Activated CD4-positive, alpha-beta T cell treated with anti-CD3 and anti-CD28 coated beads, Interleukin-2, amount 50 U/mL, for 4 hours (primary cell): ENCODE measurements around the gene PGM5.

Experiments used
- DNase-seq, 2 experiments: peaks; one replicate each; pipeline ENCODE4 v3.0.0-alpha.2; 2020

PGM5 gene

GRCh38 chr9:68541568-68541967 is 185.2 kb downstream of the PGM5 start:
- DNase-seq = no peak

GRCh38 chr9:68545033-68545705 is 188.8 kb downstream of the PGM5 start:
- DNase-seq = no peak

- DNase-seq = no peak
Observed at GRCh38 chr9:68546596-68547390, 190.4 kb downstream of the PGM5 start.

GRCh38 chr9:68547417-68547816 is 191.0 kb downstream of the PGM5 start:
- DNase-seq = no peak

- DNase-seq = no peak
Observed at GRCh38 chr9:68548241-68548640, 191.8 kb downstream of the PGM5 start.

- DNase-seq = no peak
Observed at GRCh38 chr9:68551191-68551590, 194.8 kb downstream of the PGM5 start.

GRCh38 chr9:68552700-68553476 is 196.5 kb downstream of the PGM5 start:
- no peak for DNase-seq

GRCh38 chr9:68555437-68556150 is 199.2 kb downstream of the PGM5 start:
- DNase-seq = no peak

- no peak for DNase-seq
Observed at GRCh38 chr9:68558545-68558944, 202.1 kb downstream of the PGM5 start.

GRCh38 chr9:68560071-68560844 is 203.8 kb downstream of the PGM5 start:
- peak; percentile 9 to 14 for DNase-seq

GRCh38 chr9:68562461-68562860 is 206.1 kb downstream of the PGM5 start:
- no peak for DNase-seq

- DNase-seq = no peak
Observed at GRCh38 chr9:68567565-68567964, 211.2 kb downstream of the PGM5 start.

- DNase-seq = no peak
Observed at GRCh38 chr9:68574150-68574549, 217.7 kb downstream of the PGM5 start.

- DNase-seq = no peak
Observed at GRCh38 chr9:68575817-68576216, 219.4 kb downstream of the PGM5 start.

GRCh38 chr9:68577774-68578591 is 221.6 kb downstream of the PGM5 start:
- DNase-seq = no peak
